ENCODE results near the gene LECT2.

LECT2 gene

GRCh38 chr5:135979510-135979909 lies 24.7 kb upstream of the LECT2 start:
- no peak for TF ChIP-seq CTCF (IDR thresholded peaks at IDR 0.05)
- H3K27ac ChIP-seq, result no peak overlapping the region

- TF ChIP-seq CTCF (IDR thresholded peaks at IDR 0.05) (no peak), ZFX (IDR thresholded peaks at IDR 0.05; ENCODE audit: borderline replicate concordance) (no peak)
- H3K27ac ChIP-seq, result no peak overlapping the region
Observed at GRCh38 chr5:135978993-135979392, 24.2 kb upstream of the LECT2 start.

GRCh38 chr5:135978212-135978631 lies 23.4 kb upstream of the LECT2 start:
- H3K27ac ChIP-seq, result no peak overlapping the region

GRCh38 chr5:135977375-135977928 lies 22.7 kb upstream of the LECT2 start:
- H3K27ac ChIP-seq, result no peak overlapping the region

More at GRCh38 chr5:135978212-135978631, 23.4 kb upstream of the LECT2 start:
- no peak for TF ChIP-seq ZFX (IDR thresholded peaks at IDR 0.05; ENCODE audit: borderline replicate concordance)
- TF ChIP-seq CTCF (IDR thresholded peaks at IDR 0.05), result no peak

GRCh38 chr5:135976216-135976615 lies 21.4 kb upstream of the LECT2 start:
- H3K27ac ChIP-seq, result no peak overlapping the region

More at GRCh38 chr5:135977375-135977928, 22.7 kb upstream of the LECT2 start:
- TF ChIP-seq ZFX (IDR thresholded peaks at IDR 0.05; ENCODE audit: borderline replicate concordance), result no peak
- peak; percentile 98 for TF ChIP-seq CTCF (IDR thresholded peaks at IDR 0.05)

GRCh38 chr5:135975122-135975521 lies 20.3 kb upstream of the LECT2 start:
- TF ChIP-seq CTCF (IDR thresholded peaks at IDR 0.05) (no peak), ZFX (IDR thresholded peaks at IDR 0.05; ENCODE audit: borderline replicate concordance) (no peak)
- no peak overlapping the region for H3K27ac ChIP-seq

More at GRCh38 chr5:135976216-135976615, 21.4 kb upstream of the LECT2 start:
- no peak for TF ChIP-seq CTCF (IDR thresholded peaks at IDR 0.05)
- no peak for TF ChIP-seq ZFX (IDR thresholded peaks at IDR 0.05; ENCODE audit: borderline replicate concordance)

- TF ChIP-seq ZFX (IDR thresholded peaks at IDR 0.05; ENCODE audit: borderline replicate concordance), result no peak
- TF ChIP-seq CTCF (IDR thresholded peaks at IDR 0.05), result no peak
- no peak overlapping the region for H3K27ac ChIP-seq
Observed at GRCh38 chr5:135974021-135974600, 19.3 kb upstream of the LECT2 start.

All from 22Rv1 (cell line).